IPS-NIHi11 (cell line): Measurements from ENCODE around the gene COL23A1.

Experiments used
- DNase-seq: peaks from one replicate; pipeline ENCODE4 v3.0.0; 2012; ENCODE audit warnings: mixed read lengths, low spot score

The COL23A1 gene

DNA sequence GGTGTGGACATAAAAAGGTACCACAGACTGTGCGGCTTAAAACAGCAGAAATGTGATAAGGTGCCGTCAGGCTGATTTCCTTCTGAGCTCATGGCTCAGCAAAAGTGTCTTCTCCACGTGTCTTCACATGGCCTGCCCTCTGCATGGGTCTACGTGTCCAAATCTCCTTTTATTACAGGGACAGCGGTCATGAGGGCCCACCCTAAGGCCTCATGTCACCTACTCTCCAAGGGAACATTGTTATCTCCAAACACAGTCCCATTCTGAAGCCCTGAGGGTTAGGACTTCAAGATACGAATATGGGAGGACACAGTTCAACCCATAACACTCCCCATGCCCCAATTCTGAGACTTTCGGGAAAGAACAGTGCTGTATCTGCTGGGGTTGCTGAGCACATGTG is 35.2 kb downstream of the COL23A1 start:
- no peak for DNase-seq

- no peak for DNase-seq
These were observed 35.9 kb downstream of the COL23A1 start for GRCh38 chr5:178554311-178554710.

DNA sequence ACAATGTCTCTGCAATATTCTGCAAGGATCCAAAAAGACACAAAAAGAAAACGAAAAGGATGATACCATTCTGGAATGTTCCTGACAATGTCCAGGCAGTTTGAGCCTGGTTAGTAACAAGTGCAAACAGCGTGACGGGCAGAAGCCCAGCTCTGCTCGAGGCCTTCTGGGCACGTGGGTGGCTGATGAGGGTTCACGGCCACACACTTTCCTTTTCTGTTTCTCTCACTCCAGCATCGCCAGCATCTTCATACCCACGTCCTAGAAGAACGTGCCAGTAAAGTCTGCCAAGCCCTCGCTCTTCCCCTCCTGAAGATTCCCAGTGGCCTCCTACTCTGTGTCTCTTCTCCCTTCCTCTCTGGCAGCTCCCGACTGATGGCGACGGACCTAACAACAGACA is 36.7 kb downstream of the COL23A1 start:
- DNase-seq: no peak

DNA sequence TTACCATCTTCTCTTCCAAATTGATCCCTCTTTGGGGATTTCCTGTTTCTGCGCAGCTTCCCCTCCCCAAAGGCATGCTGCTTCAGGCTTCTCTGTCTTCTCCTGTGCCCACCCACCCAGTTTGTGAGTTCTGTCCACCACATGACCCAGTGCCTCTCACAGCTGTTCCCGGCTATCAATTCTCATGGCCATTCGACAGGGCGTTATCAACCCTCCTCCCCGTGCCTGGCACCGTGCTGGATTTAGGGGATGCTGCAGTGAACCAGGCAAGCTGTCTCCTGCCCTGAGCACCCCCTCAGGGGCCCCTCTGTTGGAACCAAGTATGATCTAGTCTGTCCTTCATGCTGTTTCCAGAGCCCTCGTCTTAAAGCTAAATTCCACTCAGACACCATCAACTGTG is 38.7 kb downstream of the COL23A1 start:
- no peak for DNase-seq

GRCh38 chr5:178551059-178551458 is 39.1 kb downstream of the COL23A1 start:
- DNase-seq: no peak

GRCh38 chr5:178548746-178549145 is 41.4 kb downstream of the COL23A1 start:
- DNase-seq: no peak

DNA sequence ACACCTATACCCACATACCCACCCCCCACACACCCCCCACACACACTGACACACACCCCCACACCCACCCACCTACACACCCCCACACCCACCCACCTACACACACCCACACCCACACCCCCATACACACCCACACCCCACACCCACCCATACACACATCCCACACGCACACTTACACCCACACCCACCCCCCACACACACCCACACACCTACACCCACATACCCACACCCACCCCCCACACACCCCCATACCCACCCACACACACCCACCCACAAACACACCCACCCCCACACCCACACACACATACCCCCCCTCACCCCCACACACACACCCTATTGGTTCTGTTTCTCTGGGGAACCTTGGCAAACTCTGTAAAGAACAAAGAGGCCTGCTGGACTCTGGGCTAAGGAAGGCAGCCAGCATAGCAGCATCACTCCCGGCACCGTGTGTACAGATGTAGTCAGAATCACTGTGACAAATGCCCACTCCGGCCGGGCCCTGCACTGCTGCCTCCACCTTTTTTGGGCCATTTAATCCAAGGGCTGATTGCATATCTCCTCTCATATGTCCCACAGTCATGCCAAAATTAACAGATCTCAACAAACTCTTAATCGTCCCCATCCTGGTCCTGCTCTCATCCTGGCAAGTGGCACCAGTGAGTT is 42.3 kb downstream of the COL23A1 start:
- DNase-seq: no peak

DNA sequence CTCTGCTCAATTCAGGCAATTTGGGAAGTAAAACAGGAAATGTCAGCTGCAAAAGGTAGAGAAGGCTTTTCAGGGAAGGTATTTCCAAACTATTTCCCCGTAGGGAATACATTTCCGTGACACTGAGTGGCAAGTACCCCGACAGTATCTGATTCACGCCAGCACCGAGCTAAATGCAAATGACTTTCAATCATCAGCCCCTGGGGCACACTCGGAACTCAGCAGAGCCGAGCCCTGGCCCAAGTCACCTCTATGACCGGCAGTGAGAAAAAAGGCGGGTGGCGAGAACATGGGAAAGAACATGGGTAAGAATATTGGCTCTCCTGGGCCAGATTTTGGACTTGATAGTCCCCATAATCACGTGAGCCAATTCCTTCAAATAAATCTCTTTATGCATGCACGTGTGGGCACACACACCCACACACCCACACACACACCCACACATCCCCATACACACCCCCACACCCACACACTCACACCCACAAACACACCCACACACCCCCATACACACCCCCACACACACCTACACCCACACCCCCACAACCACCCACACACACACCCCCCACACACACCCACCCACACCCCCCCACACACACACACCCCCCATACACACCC is 43.0 kb downstream of the COL23A1 start:
- DNase-seq: no peak

DNA sequence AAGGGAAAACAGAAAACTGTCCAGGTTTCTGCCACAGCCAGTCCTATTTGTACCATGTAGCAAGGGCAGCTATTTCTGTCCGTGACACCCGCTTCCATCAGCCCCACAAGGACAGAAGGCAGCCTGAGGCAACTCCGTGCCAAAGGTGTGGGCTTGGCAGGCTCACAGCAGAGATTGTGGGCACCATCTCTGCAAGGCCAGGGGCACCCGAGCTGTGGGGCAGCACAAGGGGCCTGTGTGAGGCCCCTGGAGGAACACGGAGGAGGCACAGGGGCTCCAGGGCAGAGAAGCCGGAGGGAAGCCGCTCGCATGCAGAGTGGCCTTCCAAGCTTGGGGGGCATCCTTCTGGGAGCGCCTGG is 43.5 kb downstream of the COL23A1 start:
- no peak for DNase-seq

DNA sequence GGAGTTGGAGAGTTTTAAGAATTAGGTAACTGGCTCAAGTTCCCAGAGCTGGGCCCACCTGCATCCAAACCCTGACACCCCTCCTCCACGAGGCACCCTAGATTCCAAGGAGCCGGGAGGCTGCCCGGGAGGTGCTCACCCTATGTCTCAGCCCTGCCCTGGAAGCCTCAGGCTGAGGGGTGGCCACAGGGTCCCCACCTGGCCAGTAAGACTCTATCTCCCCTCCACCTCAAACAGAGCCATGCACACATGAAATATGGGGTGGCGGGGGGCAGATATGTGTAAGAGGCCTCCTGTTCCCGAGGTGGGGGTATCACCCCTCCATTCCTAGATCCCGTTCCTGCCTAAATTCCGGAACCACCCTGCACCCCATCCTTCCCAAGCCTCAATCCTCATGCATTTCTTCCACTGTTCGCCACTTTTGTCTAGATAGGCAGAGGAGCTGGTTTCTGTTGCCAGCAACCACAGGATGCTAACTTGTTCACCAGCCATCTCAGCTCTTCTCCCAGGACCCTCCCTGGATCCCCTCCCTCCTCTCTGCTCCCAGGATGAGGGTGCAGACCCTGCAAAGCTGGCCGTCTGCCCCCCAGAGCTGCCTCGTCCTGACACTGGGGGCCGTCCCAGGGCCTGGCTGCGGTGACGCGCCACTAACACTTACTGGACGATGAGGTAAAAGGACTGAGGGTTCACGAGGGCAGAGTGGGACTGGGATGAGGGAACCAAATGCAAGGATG is 44.1 kb downstream of the COL23A1 start:
- DNase-seq: no peak

DNA sequence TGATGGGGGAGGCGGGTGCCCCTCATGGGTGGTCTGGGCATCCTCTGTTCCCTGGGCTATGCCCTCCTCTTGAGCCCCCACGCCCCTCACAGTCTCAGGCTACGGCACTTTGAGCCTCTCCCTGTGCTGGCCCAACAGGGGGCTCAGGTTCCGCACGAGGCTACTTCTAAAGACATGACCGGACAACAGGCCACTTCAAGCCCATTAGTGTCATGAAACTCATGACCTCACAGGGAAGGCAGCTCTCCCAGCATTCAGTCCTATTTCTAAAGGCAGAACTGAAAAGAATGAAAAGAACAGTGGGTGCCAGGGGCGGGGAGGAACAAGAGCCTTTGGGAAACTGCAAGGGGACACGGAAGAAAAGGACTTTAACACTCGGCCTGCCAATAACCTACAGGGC is 45.0 kb downstream of the COL23A1 start:
- DNase-seq: no peak

GRCh38 chr5:178544166-178544834 is 45.9 kb downstream of the COL23A1 start:
- DNase-seq: no peak

- peak; percentile 49 for DNase-seq
These were observed 47.7 kb downstream of the COL23A1 start for GRCh38 chr5:178542455-178542854.

GRCh38 chr5:178540526-178540925 is 49.7 kb downstream of the COL23A1 start:
- no peak for DNase-seq

DNA sequence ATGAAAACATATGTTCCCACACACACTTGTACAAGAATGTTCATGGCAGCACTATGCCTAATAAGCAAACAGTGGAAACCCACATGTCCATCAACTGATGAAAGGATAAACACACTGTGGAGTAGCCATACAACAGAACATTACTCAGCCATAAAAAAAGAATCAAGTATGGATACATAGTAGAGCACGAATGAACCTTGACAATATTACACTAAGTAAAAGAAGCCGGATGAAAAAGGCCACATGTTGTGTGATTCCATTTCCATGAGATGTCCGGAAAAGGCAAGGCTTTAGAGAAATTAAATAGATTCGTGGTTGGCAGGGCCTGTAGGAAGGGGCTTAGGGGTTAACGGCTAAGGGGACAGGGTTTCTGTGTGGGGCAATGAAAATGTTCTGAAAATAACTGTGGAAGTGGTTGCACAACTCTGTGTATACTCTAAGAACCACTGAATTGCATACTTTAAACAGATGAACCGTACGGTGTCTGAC is 51.4 kb downstream of the COL23A1 start:
- no peak for DNase-seq

DNA sequence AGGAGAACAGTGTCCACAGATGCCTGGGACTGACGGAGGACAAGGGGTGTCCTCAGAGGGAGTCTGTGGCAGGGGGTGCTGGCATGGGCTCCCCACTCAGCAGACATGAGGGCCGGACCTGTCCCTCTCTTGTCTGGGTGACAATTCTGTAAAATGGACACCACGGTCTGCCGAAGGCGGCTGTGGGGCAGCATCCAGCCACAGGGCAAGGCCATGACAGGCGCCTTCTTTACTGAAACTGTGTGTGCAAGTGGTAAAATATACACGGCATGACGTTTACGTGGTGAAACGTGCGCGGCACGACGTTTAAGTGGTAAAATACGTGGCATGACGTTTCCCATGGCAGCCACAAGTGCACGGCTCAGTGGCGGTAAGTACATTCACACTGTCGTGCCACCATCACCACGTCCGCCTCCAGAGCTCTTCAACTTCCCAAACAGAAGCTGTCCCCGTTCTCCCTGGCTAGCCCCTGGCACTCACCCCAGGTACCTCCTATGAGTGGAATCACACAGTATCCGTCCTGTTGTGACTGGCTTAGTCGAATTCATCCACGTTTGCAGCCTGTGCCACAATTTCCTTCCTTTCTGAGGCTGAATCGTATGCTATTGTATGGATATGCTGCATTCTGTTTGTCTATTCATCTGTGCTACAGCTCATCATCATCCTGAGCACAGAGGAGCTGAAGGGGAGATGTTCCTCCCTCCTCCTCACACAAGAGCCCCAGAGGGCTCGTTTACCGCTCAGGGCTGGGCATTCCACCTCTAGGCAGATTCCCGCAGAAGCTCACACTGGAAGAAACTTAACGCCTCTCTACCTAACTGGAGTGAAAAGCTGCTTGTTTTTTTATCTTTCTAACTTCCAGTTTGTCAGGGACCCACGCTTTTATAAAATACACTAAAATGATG is 52.5 kb downstream of the COL23A1 start:
- DNase-seq: no peak

DNA sequence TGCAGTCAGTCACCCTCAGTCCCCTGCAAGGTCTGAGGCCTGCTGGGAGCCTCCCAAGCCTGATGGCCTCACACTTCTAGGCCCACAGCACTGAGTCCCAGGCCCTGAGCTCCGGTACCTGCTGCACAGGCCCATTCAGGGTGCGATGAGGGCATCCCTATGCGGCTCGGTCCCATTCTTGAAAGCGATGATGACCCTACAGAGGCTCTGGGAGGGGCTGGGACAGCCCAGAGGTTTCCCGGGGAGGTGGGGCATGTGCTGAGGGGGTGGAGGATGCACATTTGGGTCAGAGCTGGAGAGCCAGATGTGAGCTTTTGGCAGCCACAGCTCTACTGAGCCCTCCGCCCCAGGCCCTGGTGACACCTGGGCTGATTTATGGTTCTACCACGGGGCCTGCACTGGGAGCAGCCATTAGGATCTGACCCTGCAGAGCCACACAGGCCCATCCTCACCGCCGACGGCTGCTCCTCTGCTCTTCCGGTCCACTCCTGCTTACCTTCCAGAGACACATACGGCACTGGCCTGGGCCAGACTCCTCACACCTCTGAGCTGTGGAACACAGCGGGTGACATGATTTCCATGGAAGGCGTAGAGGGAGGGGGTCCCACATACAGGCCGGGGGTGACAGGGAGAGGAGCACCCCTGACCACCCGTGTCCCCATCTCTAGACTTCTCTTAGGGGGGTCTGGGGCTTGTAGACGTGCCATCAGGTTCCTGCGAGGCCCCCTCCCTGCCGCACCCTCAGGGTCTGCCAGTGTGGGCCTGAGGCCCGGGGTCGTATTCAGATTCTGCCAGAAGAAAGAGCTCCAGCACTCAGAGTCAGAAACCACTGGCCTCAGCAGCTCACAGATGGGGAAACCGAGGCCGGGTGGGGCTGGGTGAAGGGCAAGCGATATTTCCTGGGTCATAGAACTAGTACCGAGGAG is 53.4 kb downstream of the COL23A1 start:
- DNase-seq: no peak

GRCh38 chr5:178535299-178536175 is 54.7 kb downstream of the COL23A1 start:
- DNase-seq: no peak

DNA sequence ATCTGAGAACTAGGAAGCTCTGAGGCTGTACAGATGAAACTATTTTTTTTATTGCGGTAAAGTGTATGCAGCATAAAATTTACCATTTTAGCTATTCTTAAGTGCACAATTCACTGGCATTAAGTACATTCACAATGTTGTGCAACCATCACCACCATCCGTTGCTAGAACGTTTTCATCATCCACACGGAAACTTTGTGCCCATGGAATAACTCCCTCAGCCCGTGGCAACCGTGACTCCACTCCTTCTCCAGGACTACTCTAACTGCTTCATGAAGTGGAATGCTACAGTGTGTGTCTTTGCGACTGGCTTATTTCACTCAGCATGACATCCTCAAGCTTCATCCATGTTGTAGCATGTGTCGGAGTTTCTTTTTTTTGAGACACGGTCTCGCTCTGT is 57.1 kb downstream of the COL23A1 start:
- no peak for DNase-seq

GRCh38 chr5:178532666-178533065 is 57.5 kb downstream of the COL23A1 start:
- DNase-seq: no peak
